ENCODE measurements around the gene SLC25A27.

DNA sequence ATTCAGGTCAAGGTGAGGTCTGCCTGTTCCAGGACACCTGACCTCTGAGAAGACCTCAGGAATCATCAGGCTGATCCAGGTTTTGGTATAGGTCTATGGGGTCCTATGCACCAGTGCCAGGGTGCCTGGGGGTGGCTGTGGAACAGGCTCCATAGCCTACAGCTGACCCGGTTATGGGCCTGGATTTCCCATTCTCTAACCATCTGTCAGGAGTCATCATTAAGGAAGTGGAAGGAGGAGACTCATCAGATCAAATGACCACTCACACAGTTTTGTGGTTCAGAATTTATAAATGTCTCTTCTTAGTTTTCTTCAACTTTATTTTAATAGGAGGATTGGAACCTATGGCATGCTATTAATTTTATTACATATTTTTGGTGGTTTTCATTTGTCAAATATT, 67.6 kb downstream of the SLC25A27 start:
- TF ChIP-seq, protein P1, sequence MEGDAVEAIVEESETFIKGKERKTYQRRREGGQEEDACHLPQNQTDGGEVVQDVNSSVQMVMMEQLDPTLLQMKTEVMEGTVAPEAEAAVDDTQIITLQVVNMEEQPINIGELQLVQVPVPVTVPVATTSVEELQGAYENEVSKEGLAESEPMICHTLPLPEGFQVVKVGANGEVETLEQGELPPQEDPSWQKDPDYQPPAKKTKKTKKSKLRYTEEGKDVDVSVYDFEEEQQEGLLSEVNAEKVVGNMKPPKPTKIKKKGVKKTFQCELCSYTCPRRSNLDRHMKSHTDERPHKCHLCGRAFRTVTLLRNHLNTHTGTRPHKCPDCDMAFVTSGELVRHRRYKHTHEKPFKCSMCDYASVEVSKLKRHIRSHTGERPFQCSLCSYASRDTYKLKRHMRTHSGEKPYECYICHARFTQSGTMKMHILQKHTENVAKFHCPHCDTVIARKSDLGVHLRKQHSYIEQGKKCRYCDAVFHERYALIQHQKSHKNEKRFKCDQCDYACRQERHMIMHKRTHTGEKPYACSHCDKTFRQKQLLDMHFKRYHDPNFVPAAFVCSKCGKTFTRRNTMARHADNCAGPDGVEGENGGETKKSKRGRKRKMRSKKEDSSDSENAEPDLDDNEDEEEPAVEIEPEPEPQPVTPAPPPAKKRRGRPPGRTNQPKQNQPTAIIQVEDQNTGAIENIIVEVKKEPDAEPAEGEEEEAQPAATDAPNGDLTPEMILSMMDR (IDR thresholded peaks at IDR 0.05 in 8 of 11, conservative IDR thresholded peaks at IDR 0.05 in 3 of 11): no peak
- TF ChIP-seq POLR2A (IDR thresholded peaks at IDR 0.05): no peak
